Measurements from ENCODE around the gene PRKCA. TPM values are rescaled to one million over a fixed set of nuclear protein-coding genes. Genes with fewer than 3 reads are reported as not detected.

PRKCA gene
- total RNA-seq, 4 donors from 2014 or later: 9.8 to 25.6 (median 12.2) TPM

GRCh38 chr17:66605541-66605940 lies 303.1 kb downstream of the PRKCA start:
- 88% methylated on average over 4 of the region's 4 CpGs for WGBS
- no peaks in the 10 kb centered on the region for H3K27me3 ChIP-seq
- TF ChIP-seq EP300 (IDR thresholded peaks at IDR 0.05) (no peak), CTCF (IDR thresholded peaks at IDR 0.05) (no peak), POLR2A (IDR thresholded peaks at IDR 0.05) (no peak), POLR2AphosphoS5 (IDR thresholded peaks at IDR 0.05) (no peak)
- H3K4me1 ChIP-seq: no peaks in the 10 kb centered on the region
- H3K9me3 ChIP-seq: no peaks in the 10 kb centered on the region
- DNase-seq (ENCODE audit: low spot score in 2 of 2): no peak
- no peaks in the 10 kb centered on the region for H3K36me3 ChIP-seq
- H3K4me3 ChIP-seq: no peak overlapping the region
- no peak overlapping the region for H3K27ac ChIP-seq

GRCh38 chr17:66610361-66611133 lies 308.1 kb downstream of the PRKCA start:
- TF ChIP-seq POLR2A (IDR thresholded peaks at IDR 0.05) (no peak), EP300 (IDR thresholded peaks at IDR 0.05) (no peak), POLR2AphosphoS5 (IDR thresholded peaks at IDR 0.05) (no peak), CTCF (IDR thresholded peaks at IDR 0.05) (no peak)
- no peaks in the 10 kb centered on the region for H3K27me3 ChIP-seq
- WGBS: 70% methylated on average over 9 of the region's 9 CpGs
- DNase-seq (ENCODE audit: low spot score in 2 of 2): no peak
- no peak overlapping the region for H3K27ac ChIP-seq
- H3K4me3 ChIP-seq: no peak overlapping the region
- no peaks in the 10 kb centered on the region for H3K36me3 ChIP-seq
- H3K9me3 ChIP-seq: no peaks in the 10 kb centered on the region
- H3K4me1 ChIP-seq: no peaks in the 10 kb centered on the region

GRCh38 chr17:66611397-66611796 lies 309.0 kb downstream of the PRKCA start:
- H3K27ac ChIP-seq: no peak overlapping the region
- TF ChIP-seq EP300 (IDR thresholded peaks at IDR 0.05) (no peak), POLR2AphosphoS5 (IDR thresholded peaks at IDR 0.05) (no peak), CTCF (IDR thresholded peaks at IDR 0.05) (no peak), POLR2A (IDR thresholded peaks at IDR 0.05) (no peak)
- no peaks in the 10 kb centered on the region for H3K4me1 ChIP-seq
- DNase-seq (ENCODE audit: low spot score in 2 of 2): no peak
- no peaks in the 10 kb centered on the region for H3K9me3 ChIP-seq
- H3K27me3 ChIP-seq: no peaks in the 10 kb centered on the region
- no peak overlapping the region for H3K4me3 ChIP-seq
- no peaks in the 10 kb centered on the region for H3K36me3 ChIP-seq

- H3K9me3 ChIP-seq: no peaks in the 10 kb centered on the region
- H3K36me3 ChIP-seq: no peaks in the 10 kb centered on the region
- H3K4me3 ChIP-seq: no peak overlapping the region
- H3K27ac ChIP-seq: no peak overlapping the region
- TF ChIP-seq CTCF (IDR thresholded peaks at IDR 0.05) (no peak), POLR2AphosphoS5 (IDR thresholded peaks at IDR 0.05) (no peak), POLR2A (IDR thresholded peaks at IDR 0.05) (no peak)
- DNase-seq (ENCODE audit: low spot score in 2 of 2): no peak
- 81% methylated on average over 4 of the region's 4 CpGs for WGBS
- H3K27me3 ChIP-seq: no peaks in the 10 kb centered on the region
- H3K4me1 ChIP-seq: no peaks in the 10 kb centered on the region
Measured at GRCh38 chr17:66612993-66613392, 310.6 kb downstream of the PRKCA start.

- H3K36me3 ChIP-seq: no peaks in the 10 kb centered on the region
- WGBS: 82% methylated on average over 4 of the region's 4 CpGs
- no peak for DNase-seq (ENCODE audit: low spot score in 2 of 2)
- H3K27ac ChIP-seq: no peak overlapping the region
- no peaks in the 10 kb centered on the region for H3K27me3 ChIP-seq
- TF ChIP-seq POLR2A (IDR thresholded peaks at IDR 0.05): no peak
- no peak for TF ChIP-seq CTCF (IDR thresholded peaks at IDR 0.05)
- TF ChIP-seq EP300 (IDR thresholded peaks at IDR 0.05): no peak
- TF ChIP-seq POLR2AphosphoS5 (IDR thresholded peaks at IDR 0.05): no peak
- H3K4me3 ChIP-seq: no peak overlapping the region
- no peaks in the 10 kb centered on the region for H3K9me3 ChIP-seq
- no peaks in the 10 kb centered on the region for H3K4me1 ChIP-seq
Measured at GRCh38 chr17:66614469-66614868, 312.1 kb downstream of the PRKCA start.

Data from suprapubic skin (tissue), 4 donors.